OCI-LY3 (cell line): ENCODE data around the gene DNAH11.

Source experiments
- H2AFZ ChIP-seq: fragments of 200-600, 300-600 bp; shearing (Covaris generic); 2 replicates; pipeline ENCODE4 v1.6.0; 2014; ENCODE audit warnings: antibody characterized with exemption, low read depth, low read length
- H3K27ac ChIP-seq: fragments of 200-600, 300-600 bp; sonication (generic); 2 replicates; pipeline ENCODE4 v1.5.1; 2014; ENCODE audit warnings: mild to moderate bottlenecking, low read length, moderate library complexity, mixed read lengths
- H3K27me3 ChIP-seq: fragments of 200-600, 300-600 bp; sonication (generic); 2 replicates; pipeline ENCODE4 v1.6.1; 2014; ENCODE audit warnings: low read depth, low read length, mixed read lengths
- H3K36me3 ChIP-seq: fragments of 200-600, 300-600 bp; sonication (generic); replicated peaks from 2 replicates; pipeline ENCODE3; 2014; ENCODE audit warnings: low read depth, low read length, mixed read lengths
- H3K4me1 ChIP-seq: fragments of 300-600, 200-600 bp; sonication (generic); 2 replicates; pipeline ENCODE4 v1.6.1; 2014; ENCODE audit warnings: low read length, mixed read lengths
- H3K4me2 ChIP-seq: fragments of 200-600, 300-600 bp; sonication (generic); 2 replicates; pipeline ENCODE4 v1.6.1; 2014; ENCODE audit warnings: low read length, mixed read lengths
- H3K4me3 ChIP-seq: fragments of 300-600, 200-600 bp; sonication (generic); 2 replicates; pipeline ENCODE4 v1.5.1; 2014; ENCODE audit warnings: antibody characterized with exemption, mild to moderate bottlenecking, low read length, moderate library complexity
- H3K79me2 ChIP-seq: fragments of 300-600, 200-600 bp; shearing (Covaris generic); 2 replicates; pipeline ENCODE4 v1.6.1; 2014; ENCODE audit warnings: mild to moderate bottlenecking, low read length, mixed read lengths
- H3K9ac ChIP-seq: fragments of 300-600, 200-600 bp; shearing (Covaris generic); 2 replicates; pipeline ENCODE4 v1.6.0; 2014; ENCODE audit warnings: mild to moderate bottlenecking, low read length, moderate library complexity
- H3K9me3 ChIP-seq: fragments of 200-600, 300-600 bp; shearing (Covaris generic); 2 replicates; pipeline ENCODE4 v1.6.1; 2014; ENCODE audit warnings: low read length, mixed read lengths; ENCODE audit not compliant: insufficient read depth
- H4K20me1 ChIP-seq: fragments of 200-600, 300-600 bp; sonication (generic); 2 replicates; pipeline ENCODE4 v1.6.1; 2016; ENCODE audit warnings: low read length, mixed read lengths; ENCODE audit not compliant: insufficient read depth
- EZH2phosphoT487 ChIP-seq: fragments of 200-600 bp; shearing (Covaris generic); IDR thresholded peaks from 2 replicates; pipeline ENCODE4 v1.6.1; 2018; ENCODE audit warnings: antibody characterized with exemption, mixed run types, low read depth
- TF ChIP-seq, protein P1 (sequence below): fragments of 200-600, 300-600 bp; sonication (generic); IDR thresholded peaks from 2 replicates; pipeline ENCODE4 v1.5.1; 2014; ENCODE audit warnings: antibody characterized with exemption, low read length, low read depth

The DNAH11 gene

DNA sequence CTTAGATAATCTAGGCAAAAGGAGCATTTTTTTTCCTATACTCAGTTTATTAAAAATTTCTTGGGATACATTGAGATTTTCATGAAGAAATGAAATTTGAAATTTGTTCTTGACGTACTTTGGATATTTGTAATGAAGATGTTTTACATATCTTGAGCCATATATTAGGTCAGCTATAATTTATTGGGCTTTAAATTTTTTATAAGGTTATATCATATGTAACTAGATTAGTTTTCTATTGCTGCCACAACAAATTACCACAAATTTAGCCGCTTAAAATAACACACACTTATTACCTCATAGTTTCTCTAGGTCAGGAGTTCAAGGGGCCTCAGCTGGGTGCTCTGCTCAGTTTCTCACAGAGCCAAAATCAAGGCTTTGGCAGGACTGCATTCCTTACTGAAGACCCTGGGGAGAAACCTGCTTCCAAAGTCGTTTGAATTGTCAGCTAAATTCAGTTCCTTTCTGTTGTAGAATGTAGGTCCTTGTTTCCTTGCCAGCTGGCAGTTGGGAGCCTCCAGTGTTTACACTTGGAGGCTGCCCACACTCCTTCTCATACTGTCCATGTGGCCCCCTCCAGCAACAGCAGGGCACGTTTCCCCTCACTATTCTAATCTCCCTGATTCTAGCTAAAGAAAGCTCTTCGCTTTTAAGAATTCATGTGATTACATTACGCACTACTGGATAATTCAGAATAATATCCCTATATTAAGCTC lies 42.6 kb upstream of the DNAH11 start:
- Histone ChIP-seq H3K27me3 (no peaks in the 10 kb centered on the region), H3K4me3 (no peak overlapping the region), H3K4me2 (no peak overlapping the region), H3K9me3 (no peaks in the 10 kb centered on the region), H3K36me3 (peaks cover 3% of the 10 kb centered on the region), H3K79me2 (no peaks in the 10 kb centered on the region), H2AFZ (no peak overlapping the region), H3K27ac (no peak overlapping the region), H3K4me1 (no peaks in the 10 kb centered on the region), H3K9ac (no peak overlapping the region), H4K20me1 (no peaks in the 10 kb centered on the region)
- TF ChIP-seq, protein P1, sequence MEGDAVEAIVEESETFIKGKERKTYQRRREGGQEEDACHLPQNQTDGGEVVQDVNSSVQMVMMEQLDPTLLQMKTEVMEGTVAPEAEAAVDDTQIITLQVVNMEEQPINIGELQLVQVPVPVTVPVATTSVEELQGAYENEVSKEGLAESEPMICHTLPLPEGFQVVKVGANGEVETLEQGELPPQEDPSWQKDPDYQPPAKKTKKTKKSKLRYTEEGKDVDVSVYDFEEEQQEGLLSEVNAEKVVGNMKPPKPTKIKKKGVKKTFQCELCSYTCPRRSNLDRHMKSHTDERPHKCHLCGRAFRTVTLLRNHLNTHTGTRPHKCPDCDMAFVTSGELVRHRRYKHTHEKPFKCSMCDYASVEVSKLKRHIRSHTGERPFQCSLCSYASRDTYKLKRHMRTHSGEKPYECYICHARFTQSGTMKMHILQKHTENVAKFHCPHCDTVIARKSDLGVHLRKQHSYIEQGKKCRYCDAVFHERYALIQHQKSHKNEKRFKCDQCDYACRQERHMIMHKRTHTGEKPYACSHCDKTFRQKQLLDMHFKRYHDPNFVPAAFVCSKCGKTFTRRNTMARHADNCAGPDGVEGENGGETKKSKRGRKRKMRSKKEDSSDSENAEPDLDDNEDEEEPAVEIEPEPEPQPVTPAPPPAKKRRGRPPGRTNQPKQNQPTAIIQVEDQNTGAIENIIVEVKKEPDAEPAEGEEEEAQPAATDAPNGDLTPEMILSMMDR, result no peak
- TF ChIP-seq EZH2phosphoT487, result no peak

DNA sequence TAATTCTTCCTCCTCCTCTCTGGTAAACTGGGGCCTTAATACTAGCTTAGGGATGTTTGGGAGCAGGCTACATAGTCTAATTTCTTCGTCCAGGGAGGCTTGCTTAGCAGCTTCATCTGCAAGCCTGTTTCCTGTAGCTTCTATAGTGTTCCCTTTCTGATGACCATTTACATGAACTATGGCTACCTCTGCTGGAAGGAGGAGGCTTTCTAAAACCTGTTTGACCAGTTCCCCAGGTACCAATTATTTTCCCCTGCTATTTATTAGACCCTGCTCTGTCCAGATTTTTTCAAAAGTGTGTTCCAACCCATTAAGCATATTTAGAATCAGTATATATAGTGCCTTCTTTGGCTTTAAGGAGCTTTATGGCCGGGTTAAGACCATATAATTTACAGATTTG lies 38.8 kb upstream of the DNAH11 start:
- Histone ChIP-seq H3K4me1 (no peaks in the 10 kb centered on the region), H3K9ac (no peak overlapping the region), H3K9me3 (no peaks in the 10 kb centered on the region), H4K20me1 (no peaks in the 10 kb centered on the region), H3K36me3 (no peaks in the 10 kb centered on the region), H3K4me3 (no peak overlapping the region), H3K79me2 (no peaks in the 10 kb centered on the region), H3K27me3 (no peaks in the 10 kb centered on the region), H3K4me2 (no peak overlapping the region), H3K27ac (no peak overlapping the region), H2AFZ (no peak overlapping the region)
- TF ChIP-seq, protein P1, result no peak
- no peak for TF ChIP-seq EZH2phosphoT487

DNA sequence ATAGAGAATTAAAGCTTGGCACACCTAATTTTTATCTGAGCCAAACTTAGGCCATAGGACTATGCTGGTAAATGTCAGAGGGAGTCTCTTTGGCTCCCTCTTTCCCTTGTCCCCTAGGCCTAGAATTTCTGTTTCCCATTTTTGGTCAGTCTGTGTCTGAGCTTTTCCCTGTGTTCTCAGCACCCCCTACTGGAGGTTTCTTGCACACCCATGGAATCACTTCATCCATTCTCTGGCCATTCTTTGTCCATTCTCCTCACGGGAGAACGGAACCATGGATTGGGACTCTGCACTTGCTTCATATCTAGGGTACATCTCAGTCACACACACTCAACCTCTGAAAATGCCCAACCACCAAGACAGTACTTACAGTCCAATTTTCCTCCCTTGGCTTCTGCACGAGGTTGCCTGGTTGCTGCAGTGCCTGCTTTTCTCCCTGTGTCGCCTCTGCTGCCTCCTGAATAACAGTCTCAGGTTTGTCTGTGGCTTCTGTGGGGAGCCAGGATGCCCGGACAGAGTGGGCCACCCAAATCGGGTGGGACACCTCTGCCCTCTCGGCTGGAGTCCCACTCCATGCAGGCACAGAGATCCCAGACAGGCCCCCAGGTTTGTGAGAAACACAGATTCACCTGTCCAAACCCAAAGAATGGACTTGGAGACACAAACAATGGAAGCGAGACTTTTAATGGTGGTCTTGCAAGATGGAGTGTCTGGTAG lies 35.1 kb upstream of the DNAH11 start:
- H3K9ac ChIP-seq, result no peak overlapping the region
- H3K36me3 ChIP-seq, result peaks cover 2% of the 10 kb centered on the region
- no peaks in the 10 kb centered on the region for H3K4me1 ChIP-seq
- H3K27me3 ChIP-seq, result no peaks in the 10 kb centered on the region
- H3K79me2 ChIP-seq, result no peaks in the 10 kb centered on the region
- H3K4me2 ChIP-seq, result no peak overlapping the region
- no peaks in the 10 kb centered on the region for H4K20me1 ChIP-seq
- H2AFZ ChIP-seq, result no peak overlapping the region
- TF ChIP-seq, protein P1, result peak; percentile 48
- TF ChIP-seq EZH2phosphoT487, result no peak
- H3K27ac ChIP-seq, result no peak overlapping the region
- no peaks in the 10 kb centered on the region for H3K9me3 ChIP-seq
- no peak overlapping the region for H3K4me3 ChIP-seq

DNA sequence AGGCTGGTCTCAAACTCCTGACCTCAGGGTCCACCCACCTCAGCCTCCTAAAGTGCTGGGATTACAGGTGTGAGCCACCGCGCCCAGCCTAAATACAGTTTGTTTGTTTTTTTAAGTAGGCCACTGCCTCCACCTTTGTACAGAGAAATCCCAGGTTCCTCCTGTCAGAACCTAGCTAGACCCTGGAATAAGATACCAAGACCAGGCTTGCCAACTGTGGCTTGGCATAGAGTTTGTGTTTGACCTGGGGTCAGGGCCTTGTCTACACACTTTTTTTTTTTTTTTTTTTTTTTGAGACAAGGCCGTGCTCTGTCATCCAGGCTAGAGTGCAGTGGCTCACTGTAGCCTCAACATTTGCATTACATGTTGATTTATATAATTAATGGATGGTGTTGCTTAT lies 34.3 kb upstream of the DNAH11 start:
- Histone ChIP-seq H2AFZ (no peak overlapping the region), H3K27me3 (no peaks in the 10 kb centered on the region), H3K27ac (no peak overlapping the region), H3K79me2 (no peaks in the 10 kb centered on the region), H3K4me1 (no peaks in the 10 kb centered on the region), H3K4me3 (no peak overlapping the region), H3K4me2 (no peak overlapping the region), H3K9ac (no peak overlapping the region), H3K9me3 (no peaks in the 10 kb centered on the region), H4K20me1 (no peaks in the 10 kb centered on the region), H3K36me3 (peaks cover 2% of the 10 kb centered on the region)
- TF ChIP-seq EZH2phosphoT487, result no peak
- TF ChIP-seq, protein P1, result no peak
